HUDEP-2 (cell line): Measurements from ENCODE around the gene RHPN2.

Source experiments
- DNase-seq, 76 experiments: peaks; one replicate each; lab custom pipeline; 2025; ENCODE audit not compliant: unreplicated experiment in 76 of 76; lab: John Stamatoyannopoulos, UW

RHPN2 gene

DNA sequence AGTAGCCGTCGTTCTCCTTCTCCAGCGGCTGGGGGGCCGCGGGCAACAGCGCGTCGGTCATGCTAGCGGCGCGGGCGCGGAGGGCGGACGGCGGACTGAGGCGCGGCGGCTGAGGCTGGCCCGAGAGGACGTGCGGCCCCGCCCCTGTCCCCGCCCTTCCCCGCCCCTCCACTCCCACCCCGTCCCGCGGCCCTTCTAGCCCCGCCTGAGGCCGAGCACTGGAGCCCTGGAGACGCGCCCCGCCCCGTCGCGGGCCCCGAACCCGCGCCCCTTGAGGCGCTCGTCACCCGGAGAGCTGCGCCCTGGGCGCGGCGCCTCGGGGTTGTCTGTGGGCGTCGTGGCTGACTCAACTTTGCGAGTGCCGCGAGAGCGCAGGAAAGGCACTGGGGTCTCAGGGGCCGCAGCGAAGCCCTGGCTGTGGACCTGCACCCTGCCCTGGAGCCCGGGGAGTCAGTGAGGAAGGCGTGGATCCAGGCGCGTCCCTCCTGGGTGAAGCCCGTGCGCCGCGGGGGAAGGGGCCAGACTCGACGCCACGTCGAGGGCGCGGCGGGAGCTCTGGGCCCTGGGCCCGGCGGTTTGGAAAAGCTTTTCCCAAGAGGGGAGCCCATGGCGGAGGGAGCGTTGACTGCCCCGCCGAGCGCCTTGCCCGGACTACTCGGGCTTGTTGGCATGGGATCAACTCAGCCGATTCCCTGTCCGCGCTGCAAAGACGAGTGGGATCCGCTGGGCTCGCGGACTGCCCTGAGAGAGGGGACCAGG, at the start of gene RHPN2:
Gene RHPN2 (minus strand): TSS at position 97 of the 759 bp plus-strand sequence. CDS start 36 bp downstream, at position 61.
- peak in 70 of 76 experiments; percentile 12 to 82 (median 64) for DNase-seq

DNA sequence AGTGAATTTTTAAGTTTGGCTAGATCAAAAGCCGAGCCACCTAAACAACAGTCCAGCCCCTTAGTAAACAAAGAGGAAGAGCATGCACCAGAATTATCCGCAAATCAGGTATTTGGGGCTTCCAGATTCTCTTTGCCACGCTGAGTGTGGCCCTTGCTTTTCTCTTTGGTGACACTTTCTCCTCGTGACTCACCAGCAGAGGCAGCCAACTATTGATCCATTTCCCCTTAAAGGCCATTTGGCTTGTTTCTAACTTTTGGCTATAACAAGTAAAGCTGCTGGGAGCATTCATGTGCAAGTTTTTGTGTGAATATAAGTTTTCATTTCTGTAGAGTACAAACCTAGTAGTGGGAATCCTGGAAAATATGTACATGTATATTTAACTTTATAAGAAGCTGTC, 49.6 kb upstream of the RHPN2 start:
- DNase-seq = no peak

DNA sequence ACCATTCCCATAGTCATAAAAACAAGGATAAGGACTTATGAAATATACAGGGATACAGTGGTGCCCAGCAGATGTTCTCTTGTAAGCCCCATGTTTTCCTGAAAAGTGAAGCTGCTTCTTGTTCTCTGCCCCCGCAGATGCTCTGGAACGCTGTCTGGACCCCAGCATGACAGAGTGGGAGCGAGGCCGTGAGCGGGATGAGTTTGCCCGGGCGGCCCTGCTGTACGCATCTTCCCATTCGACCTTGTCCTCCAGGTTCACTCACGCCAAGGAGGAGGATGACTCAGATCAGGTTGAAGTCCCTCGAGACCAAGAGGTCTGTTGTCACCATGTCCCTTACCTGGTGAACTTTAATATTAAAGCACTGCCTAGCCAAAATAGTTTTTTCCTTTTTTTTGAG, 46.9 kb upstream of the RHPN2 start:
- DNase-seq = no peak

DNA sequence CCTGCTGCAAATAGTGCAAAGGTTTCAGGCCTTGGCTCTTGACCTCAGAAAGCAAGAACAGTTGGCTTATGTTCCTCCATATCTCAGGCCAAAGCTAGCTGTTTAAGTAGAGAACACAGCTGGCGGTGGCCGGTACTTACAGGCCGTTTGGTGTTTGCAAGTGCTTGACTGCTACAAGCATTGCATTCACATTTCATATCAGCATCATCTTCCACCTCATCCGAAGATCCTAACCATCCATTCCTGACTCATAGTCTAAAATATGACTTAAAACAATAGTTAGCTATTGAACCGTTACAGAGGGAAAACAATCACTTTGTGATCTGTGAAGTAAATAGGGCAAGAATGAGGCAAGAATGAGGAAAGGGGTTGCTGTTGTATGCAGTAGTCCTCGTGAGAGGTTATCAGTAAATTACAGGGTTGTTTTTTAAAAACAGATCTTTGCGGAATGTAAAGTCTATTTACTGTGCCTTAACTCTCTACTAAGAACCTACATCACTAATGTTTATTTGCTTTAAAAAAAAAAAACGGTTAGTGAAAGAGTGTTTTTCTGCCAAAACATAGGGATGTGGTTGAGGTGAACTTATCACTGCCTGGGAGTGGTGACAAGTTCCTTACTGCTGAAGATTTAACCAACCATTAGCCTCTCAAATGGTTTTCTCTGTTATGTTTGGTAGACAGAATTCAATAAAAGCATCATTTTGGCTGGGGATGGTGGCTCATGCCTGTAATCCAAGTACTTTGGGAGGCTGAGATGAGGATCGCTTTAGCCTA, 45.6 kb upstream of the RHPN2 start:
- DNase-seq = no peak

DNA sequence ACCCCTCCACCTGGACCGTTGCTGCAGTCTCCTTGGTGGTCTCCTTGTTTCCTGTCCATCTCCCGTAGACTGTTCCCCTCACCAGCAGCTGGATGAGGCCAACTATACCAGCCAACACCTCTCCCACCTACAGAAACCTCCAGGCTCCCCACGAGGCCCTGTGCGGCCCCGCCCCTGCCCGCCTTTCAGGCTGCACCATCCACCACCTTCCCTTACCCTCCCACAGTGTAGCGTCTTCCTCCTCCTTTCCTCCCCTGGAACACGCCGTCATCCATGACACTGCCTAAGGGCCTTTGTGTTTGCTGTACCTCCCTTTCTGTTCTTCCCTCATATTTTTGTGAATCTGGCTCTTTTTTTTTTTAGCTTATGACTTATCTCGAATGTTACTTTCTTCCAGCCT, 43.5 kb upstream of the RHPN2 start:
- no peak for DNase-seq

DNA sequence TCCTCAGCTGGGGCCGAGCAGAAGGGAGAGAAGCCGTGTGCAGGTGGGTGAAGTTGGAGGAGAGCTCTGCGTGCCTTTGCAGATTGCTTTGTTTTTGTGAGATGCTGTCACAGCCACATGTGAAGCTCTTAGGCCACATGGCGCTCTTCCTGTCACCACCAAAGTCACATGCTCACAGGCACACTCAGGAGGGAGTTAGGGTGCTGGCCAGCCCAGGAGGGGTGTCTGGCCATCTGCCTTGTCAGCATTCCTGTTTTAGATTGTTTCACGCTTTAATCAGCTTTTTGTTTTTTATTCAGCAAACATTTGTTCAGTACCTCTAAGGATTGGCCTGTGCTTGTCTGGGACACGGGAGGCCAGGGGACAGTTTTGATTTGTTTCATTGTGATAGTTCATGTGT, 38.2 kb upstream of the RHPN2 start:
- DNase-seq = no peak

DNA sequence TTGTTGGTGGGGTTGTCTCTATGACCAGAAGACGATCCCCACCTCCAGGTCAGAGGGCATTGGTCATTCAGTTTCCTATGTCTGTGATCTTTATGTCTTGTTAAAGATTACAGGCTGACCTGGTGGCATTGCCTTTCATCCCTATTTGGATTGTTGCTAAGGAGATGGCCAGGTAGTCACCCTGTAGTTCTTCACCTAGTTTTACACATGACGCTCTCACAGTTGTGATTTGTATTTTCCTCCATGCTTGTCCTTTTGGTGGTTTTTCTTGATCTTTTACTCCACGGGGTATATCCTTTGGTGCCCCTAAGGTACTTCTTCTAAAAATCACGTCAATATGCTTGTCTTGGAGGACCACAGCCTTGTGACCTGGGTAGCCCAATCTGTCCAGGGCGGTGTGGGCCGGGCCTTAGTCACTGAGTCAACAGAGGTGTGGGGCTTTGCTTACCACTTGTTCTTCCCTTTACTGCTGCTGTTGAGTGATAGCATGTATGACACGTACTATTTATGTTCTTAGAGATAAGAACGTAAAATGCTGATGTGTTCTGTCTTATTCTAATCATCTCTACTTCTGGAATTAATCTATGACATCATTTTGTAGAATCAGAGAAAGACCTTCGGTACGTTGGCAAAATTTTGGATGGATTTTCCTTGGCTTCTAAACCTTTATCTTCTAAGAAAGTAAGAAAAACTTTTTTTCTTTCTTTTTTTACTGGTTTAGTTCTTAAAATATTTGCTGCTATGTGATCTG, 36.4 kb upstream of the RHPN2 start:
- peak in 29 of 76 experiments; percentile 6 to 64 (median 20) for DNase-seq

DNA sequence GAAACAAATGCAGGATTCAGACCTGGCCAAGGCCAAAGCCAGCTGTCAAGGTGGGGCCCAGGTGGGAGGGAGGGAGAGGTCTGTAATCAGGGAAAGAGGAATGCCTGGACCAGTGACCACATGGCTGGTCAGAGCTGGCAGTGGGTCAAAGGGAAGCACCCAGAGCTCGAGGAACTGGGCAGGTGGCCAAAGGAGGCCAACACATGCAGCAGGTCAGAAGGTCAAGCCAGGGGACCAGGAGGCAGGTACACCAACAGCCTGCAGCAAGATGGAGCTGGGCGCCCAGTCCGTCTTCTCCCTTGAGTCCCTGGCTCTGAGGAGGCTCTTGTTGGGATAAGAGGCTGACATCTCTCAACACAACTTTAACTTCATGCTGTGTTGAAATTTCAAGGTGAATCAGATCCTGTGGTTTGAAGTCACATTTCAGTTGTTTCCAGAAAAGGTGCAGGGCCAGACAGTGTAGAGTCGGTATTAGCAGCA, 33.4 kb upstream of the RHPN2 start:
- DNase-seq = no peak

DNA sequence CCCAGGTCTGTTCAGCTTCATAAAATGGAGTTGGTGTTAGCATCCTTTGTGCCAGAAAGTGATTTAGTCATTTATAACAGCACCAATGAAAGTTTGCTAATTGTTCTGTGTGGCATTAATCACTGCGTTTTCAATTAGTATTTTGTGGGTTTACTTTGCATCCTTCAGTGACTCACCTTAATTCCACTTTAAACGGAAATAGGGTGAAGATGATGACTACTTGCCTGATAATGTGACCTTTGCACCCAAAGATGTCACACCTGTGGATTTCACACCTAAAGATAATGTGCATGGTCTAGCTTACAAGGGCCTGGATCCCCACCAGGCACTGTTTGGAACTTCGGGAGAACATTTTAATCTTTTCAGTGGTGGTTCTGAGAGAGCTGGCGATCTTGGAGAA, 31.3 kb upstream of the RHPN2 start:
- DNase-seq = no peak

DNA sequence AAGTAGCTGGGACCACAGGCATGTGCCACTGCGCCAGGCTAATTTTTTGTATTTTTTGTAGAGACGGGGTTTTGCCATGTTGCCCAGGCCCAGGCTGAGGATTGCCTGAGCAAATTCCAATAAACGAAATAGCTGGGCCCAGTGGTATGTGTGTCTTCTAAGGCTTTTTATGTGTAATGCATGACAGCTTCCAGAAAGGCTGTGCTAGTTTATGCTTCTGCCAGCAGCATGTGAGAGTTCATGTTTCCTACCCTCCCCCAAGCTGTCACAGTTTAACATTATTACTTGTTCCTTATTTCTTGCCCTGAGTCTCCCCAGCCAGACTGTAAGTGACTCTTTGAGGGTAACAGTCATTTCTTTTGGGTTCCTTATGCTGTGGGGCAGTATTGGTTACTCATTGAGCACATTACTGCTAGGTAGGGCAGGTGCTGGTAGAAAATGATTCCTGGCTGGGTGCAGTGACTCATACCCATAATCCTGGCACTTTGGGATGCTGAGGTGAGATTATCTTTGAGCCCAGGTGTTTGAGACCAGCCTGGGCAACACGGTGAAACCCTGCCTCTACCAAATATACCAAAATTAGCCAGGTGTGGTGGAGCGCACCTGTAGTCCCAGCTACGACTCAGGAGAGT, 29.9 kb upstream of the RHPN2 start:
- no peak for DNase-seq

DNA sequence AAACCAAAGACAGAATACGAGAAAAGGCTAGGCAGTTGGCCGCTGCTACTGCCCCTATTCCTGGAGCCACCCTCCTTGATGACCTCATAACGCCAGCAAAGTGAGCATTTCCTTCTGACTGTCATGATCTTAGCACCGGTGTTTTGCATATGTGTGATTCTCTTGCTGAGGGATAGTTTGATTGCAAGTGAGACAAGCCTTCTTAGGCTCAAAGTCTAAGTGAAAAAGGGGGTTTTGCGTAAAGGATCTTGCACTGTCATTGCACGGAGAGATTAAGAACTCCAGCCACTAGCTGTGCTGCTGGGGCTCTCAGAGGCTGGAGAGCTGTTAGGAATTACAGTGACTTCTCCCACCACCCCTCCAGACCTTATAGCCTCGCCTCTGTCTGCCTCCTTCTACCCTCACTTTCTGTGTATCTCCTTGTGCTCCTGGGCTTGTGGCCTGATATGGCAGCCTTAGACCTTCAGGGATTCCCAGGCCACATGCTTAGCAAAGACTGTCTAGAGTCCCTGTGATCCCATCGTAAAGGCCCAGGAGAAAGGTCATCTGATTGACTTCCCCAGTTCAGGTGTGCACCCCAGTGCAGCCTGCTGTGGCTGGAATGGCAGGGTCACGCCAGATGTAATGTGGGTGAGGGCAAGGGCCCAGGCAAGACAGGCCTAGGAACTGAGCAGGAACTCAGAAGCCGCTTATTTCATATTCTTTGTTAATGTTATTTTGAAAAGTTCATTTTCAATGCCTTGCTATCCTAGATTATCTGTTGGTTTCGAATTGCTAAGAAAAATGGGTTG, 28.9 kb upstream of the RHPN2 start:
- DNase-seq = no peak

DNA sequence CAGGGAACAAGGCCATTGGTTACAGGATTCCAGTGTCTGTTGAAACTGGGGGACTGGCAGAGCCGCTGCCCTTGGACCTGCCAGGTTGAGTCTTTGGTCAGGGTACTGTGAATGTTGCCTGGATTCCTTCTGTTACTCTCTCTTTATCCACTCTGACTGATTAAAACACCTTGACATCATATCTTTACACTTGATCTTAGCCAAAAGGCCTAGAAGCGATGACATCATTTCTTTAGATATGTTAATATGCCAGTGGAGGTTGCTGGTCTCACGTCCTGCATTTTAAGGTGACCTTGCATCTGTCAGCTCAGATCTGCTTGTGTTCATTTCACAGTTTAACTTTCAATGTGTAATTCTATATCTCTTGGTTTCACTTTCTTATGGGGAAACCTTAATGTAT, 25.5 kb upstream of the RHPN2 start:
- DNase-seq = no peak

DNA sequence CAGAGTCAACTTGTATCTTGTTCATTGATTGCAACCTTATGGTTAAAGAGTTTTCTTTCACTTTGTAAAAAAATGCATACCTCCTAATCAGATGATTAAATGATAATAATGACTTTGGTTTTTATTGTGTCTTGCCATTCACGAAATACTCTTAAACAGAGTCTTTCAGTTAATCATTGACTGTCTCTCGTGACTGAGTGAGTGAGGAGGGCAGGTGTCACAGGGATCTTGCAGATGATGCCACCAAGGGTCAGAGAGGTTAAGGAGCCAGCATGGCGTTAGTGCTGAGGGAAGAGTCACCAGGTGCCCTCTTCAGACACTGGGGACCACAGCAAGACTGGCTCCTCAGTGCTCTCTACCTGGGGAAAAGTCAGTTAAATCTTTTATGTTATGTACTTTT, 24.3 kb upstream of the RHPN2 start:
- no peak for DNase-seq

DNA sequence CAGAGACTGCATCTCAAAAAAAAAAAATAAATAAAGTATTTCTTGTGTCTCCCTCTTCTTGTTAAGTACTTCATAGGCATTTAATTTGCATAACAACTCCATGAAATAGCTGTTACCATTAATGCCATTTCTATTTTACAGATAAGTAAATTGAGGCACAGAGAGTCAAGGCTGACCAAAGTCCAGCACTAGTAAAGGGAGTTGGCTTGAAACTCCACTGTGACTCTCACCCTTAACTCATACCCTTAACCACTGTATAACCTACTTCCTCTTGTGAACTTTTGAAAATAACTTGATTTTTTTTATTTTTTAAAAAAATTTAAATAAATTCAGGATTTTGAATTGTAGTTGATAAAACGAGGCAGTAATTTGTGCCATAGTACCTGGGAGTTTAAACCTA, 22.3 kb upstream of the RHPN2 start:
- DNase-seq = no peak

DNA sequence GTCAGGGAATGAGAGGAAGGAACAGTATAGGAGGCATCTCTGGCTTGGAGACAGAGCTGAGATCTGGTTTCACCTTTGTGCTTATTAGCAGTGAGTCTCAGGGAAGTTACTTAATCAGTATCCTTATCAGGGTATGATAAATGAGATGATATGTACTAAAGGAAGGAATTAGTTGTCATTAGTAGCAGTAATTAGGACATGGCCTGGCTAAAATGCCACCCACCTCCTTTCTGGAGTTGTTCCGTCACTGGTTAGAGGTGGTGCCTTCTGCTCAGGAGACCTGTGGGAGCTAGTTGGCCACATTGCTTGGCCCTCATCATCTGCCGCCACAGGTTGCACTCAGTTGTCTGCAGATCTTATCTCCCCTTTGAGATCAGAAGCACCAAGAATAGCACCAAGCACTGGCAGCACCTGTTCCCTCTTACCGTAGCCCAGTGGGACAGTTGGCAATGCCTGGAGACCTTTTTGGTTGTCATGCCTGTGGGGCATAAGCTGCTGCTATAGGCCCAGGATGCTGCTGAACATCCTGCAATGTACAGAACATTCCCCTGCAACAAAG, 21.0 kb upstream of the RHPN2 start:
- DNase-seq = no peak

DNA sequence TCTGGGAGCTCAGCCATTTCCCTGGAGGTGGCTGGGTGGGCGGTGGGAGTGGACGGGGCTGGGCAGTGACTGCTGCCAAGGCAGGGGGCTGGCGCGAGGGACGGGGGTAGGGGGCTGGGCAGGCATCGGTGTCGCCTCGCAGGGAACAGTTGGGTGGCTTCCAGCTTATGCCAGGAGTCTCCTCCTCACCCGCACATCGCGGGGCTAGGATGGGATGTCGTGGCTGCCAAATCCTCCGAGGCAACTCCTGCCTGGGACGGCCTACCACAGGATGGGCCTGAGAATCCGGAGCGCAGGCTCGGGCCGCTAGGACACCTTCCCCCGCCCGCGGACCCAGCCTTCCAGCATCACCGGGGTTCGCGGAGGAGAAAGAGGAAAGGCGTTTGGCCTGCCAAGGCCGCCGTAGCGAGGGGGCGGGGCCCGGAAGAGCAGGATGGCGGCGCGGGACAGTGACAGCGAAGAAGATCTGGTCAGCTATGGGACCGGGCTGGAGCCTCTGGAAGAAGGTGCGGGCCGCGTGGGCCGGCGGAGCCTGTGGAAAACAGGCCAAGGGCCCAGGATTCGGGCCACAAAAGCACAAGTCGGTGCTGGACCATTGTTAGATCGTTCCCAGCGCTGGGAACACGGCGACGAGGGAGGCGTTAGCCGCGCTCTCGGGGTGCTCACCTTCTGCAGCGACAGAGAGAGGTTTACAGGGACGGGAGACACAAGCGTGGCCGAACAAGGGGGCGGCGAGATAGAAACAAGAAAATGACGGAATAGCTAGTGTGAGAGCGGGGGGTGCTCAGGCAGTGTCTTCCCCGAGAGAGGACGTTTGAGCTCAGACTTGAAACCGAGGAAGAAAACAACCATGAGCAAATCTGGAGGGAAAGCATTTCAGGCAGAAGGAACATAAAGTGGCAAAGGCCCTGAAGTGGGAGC, 16.3 kb upstream of the RHPN2 start, which contains the start of gene GPATCH1:
Gene GPATCH1 (plus strand): TSS at position 421 of the 921 bp plus-strand sequence. CDS start 13 bp downstream, at position 434.
- peak in 75 of 76 experiments; percentile 28 to 91 (median 80) for DNase-seq

DNA sequence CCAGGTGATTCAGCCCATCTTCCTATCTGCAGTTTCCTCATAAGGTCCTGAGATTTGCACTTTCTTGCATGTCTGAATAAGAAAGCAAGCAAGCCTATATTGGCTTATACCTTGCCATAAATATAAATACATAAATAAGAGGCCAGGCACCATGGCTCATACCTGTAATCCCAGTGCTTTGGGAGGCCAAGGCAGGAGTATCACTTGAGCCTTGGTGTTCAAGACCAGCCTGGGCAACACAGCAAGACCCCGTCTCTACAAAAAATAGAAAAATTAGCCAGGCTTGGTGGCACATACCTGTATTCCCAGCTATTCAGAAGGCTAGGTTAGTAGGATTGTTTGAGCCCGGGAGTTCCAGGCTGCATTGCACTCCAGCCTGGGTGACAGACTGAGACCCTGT, 10.8 kb upstream of the RHPN2 start:
- DNase-seq = no peak

DNA sequence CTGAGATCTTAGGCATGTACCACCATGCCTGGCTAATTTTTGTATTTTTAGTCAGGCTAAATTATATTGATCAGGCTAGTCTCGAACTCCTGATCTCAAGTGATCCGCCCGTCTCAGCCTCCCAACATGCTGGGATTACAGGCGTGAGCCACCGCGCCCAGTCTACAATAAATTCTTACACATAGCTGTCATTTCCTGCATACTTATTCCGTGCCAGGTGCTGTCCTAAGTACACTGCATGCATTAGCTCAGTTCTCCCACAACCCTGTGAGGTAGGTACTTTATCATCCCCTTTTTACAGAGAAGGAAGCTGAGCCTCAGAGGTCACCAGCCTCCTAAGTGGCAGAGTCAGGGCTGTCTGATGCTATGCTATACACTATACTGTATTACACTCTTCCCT, 7.2 kb upstream of the RHPN2 start:
- DNase-seq = no peak
